Measurements from ENCODE around the gene EGR2. TPM values are rescaled to one million over a fixed set of nuclear protein-coding genes. Genes with fewer than 3 reads are reported as not detected.

EGR2 gene
- total RNA-seq, 4 donors from 2014 or later, result 19.4 to 35.4 (median 27.7) TPM

GRCh38 chr10:62812672-62813439 is 3.3 kb downstream of the EGR2 start:
- H3K4me3 ChIP-seq, result peak overlapping the region in 3 of 4 donors; percentile 5 to 92 (median 13)
- no peaks in the 10 kb centered on the region for H3K9me3 ChIP-seq
- H3K4me1 ChIP-seq, result peaks cover 0 to 44% (median 17%) of the 10 kb centered on the region in 4 donors
- peaks cover 0 to 24% (median 0%) of the 10 kb centered on the region in 3 donors for H3K36me3 ChIP-seq
- WGBS, 2 donors, result 85 to 86% methylated on average over 13 of the region's 13 CpGs
- no peak for DNase-seq (ENCODE audit: low spot score in 2 of 2)
- peaks cover 0 to 16% of the 10 kb centered on the region in 2 donors for H3K27me3 ChIP-seq
- H3K27ac ChIP-seq, result peak overlapping the region in 2 of 4 donors; percentile 47 to 94
- no peak for TF ChIP-seq CTCF (IDR thresholded peaks at IDR 0.05)
- no peak for TF ChIP-seq POLR2A (IDR thresholded peaks at IDR 0.05)

- DNase-seq (ENCODE audit: low spot score in 2 of 2), result no peak
- Histone ChIP-seq H3K4me1 (peaks cover 0 to 52% (median 25%) of the 10 kb centered on the region in 4 donors), H3K27me3 (peaks cover 0 to 16% of the 10 kb centered on the region in 2 donors), H3K4me3 (peak overlapping the region in 1 of 4 donors; percentile 92), H3K9me3 (no peaks in the 10 kb centered on the region), H3K27ac (peak overlapping the region in 2 of 4 donors; percentile 3 to 45), H3K36me3 (peaks cover 0 to 24% (median 0%) of the 10 kb centered on the region in 3 donors)
- TF ChIP-seq EP300 (IDR thresholded peaks at IDR 0.05), result no peak
- TF ChIP-seq POLR2A (IDR thresholded peaks at IDR 0.05), result no peak
- no peak for TF ChIP-seq CTCF (IDR thresholded peaks at IDR 0.05)
- WGBS, 2 donors, result 77 to 78% methylated on average over 10 of the region's 10 CpGs
Observed at GRCh38 chr10:62811159-62811875, 4.8 kb downstream of the EGR2 start.

GRCh38 chr10:62810156-62810902 is 5.8 kb downstream of the EGR2 start:
- Histone ChIP-seq H3K4me1 (peaks cover 0 to 55% (median 27%) of the 10 kb centered on the region in 4 donors), H3K9me3 (no peaks in the 10 kb centered on the region), H3K27me3 (peaks cover 0 to 9% of the 10 kb centered on the region in 2 donors), H3K36me3 (peaks cover 0 to 24% (median 0%) of the 10 kb centered on the region in 3 donors), H3K4me3 (no peak overlapping the region), H3K27ac (peak overlapping the region in 2 of 4 donors; percentile 36 to 45)
- 83 to 88% methylated on average over 8 of the region's 8 CpGs for WGBS, 2 donors
- TF ChIP-seq POLR2A (IDR thresholded peaks at IDR 0.05), result no peak
- TF ChIP-seq CTCF (IDR thresholded peaks at IDR 0.05), result no peak
- no peak for TF ChIP-seq EP300 (IDR thresholded peaks at IDR 0.05)
- DNase-seq (ENCODE audit: low spot score in 2 of 2), result no peak

GRCh38 chr10:62806251-62806650 is 9.9 kb downstream of the EGR2 start:
- H3K9me3 ChIP-seq, result no peaks in the 10 kb centered on the region
- TF ChIP-seq CTCF (IDR thresholded peaks at IDR 0.05) (no peak), POLR2A (IDR thresholded peaks at IDR 0.05) (no peak), EP300 (IDR thresholded peaks at IDR 0.05) (no peak)
- peak overlapping the region; percentile 57 to 91 (median 72) for H3K4me3 ChIP-seq
- no peak for DNase-seq (ENCODE audit: low spot score in 2 of 2)
- 50 to 54% methylated on average over 1 of the region's 1 CpG for WGBS, 2 donors
- no peaks in the 10 kb centered on the region for H3K27me3 ChIP-seq
- peaks cover 0 to 7% (median 0%) of the 10 kb centered on the region in 3 donors for H3K36me3 ChIP-seq
- peak overlapping the region in 2 of 4 donors; percentile 6 to 96 for H3K27ac ChIP-seq
- peaks cover 0 to 44% (median 18%) of the 10 kb centered on the region in 4 donors for H3K4me1 ChIP-seq
